SK-N-SH (cell line): ENCODE data around the gene ASAP3. TPM values are rescaled to one million over a fixed set of nuclear protein-coding genes. Genes with fewer than 3 reads are reported as not detected.

Experiments
- CTCF ChIA-PET: fragments of 300-600, 350-600 bp; formaldehyde crosslinking; extraction: SDS; loops from one replicate; lab custom pipeline; 2021; lab: Yijun Ruan, JAX
- POLR2A ChIA-PET: fragments of 350-600 bp; sonication (Branson Sonifier 250); formaldehyde crosslinking; extraction: SDS; loops from one replicate; lab custom pipeline; 2020; ENCODE audit warnings: antibody characterized with exemption, inconsistent platforms; lab: Yijun Ruan, JAX
- DNase-seq: peaks from one replicate; pipeline ENCODE4 v3.0.0; 2012
- H2AFZ ChIP-seq: fragments of 200-600 bp; sonication (generic); 2 replicates; pipeline ENCODE4 v1.8.1; 2016; ENCODE audit warnings: antibody characterized with exemption, mild to moderate bottlenecking, low read depth
- H3F3A ChIP-seq: fragments of 200-600 bp; sonication (generic); replicated peaks from 2 replicates; pipeline ENCODE3; 2016; ENCODE audit warnings: antibody characterized with exemption, mild to moderate bottlenecking; ENCODE audit not compliant: insufficient read depth
- H3K27ac ChIP-seq, 2 experiments: fragments of 200-500 bp in 1 of 2; fragments of 200-600 bp in 1 of 2; sonication (Bioruptor generic) in 1 of 2; sonication (generic), shearing (Covaris generic) in 1 of 2; 2 replicates each; pipeline versions ENCODE4 v1.5.1 to v1.6.1; 2014 to 2016; ENCODE audit warnings: low read depth in 2 of 2, inconsistent platforms in 1 of 2, low read length in 1 of 2, mild to moderate bottlenecking in 1 of 2, mixed read lengths in 1 of 2
- H3K27me3 ChIP-seq: fragments of 200-600 bp; sonication (generic), shearing (Covaris generic); 2 replicates; pipeline ENCODE4 v1.6.1; 2016; ENCODE audit warnings: mixed run types; ENCODE audit not compliant: insufficient read depth
- H3K36me3 ChIP-seq, 2 experiments: fragments of 200-500 bp in 1 of 2; fragments of 200-600 bp in 1 of 2; sonication (Bioruptor generic) in 1 of 2; sonication (generic) in 1 of 2; replicated peaks in 1 of 2; 2 replicates each; pipeline versions ENCODE3 to v1.5.1; 2014 to 2016; ENCODE audit warnings: low read length in 1 of 2, mild to moderate bottlenecking in 1 of 2; ENCODE audit not compliant: insufficient read depth in 2 of 2, control insufficient read depth in 1 of 2
- H3K4me1 ChIP-seq, 2 experiments: fragments of 200-500 bp in 1 of 2; fragments of 200-600 bp in 1 of 2; sonication (Bioruptor generic) in 1 of 2; sonication (generic), shearing (Covaris generic) in 1 of 2; 2 replicates each; pipeline versions ENCODE4 v1.5.1 to v1.6.1; 2014 to 2016; ENCODE audit warnings: low read depth in 1 of 2, low read length in 1 of 2, mixed run types in 1 of 2; ENCODE audit not compliant: insufficient read depth in 2 of 2, control insufficient read depth in 1 of 2
- H3K4me2 ChIP-seq: fragments of 200-600 bp; sonication (generic), shearing (Covaris generic); 2 replicates; pipeline ENCODE4 v1.6.1; 2017; ENCODE audit warnings: mixed run types
- H3K4me3 ChIP-seq, 2 experiments: fragments of 200-500 bp in 1 of 2; fragments of 200-600 bp in 1 of 2; sonication (Bioruptor generic) in 1 of 2; sonication (generic), shearing (Covaris generic) in 1 of 2; 2 replicates each; pipeline versions ENCODE4 v1.5.1 to v1.8.1; 2014 to 2016; ENCODE audit warnings: low read depth in 2 of 2, inconsistent platforms in 1 of 2, low read length in 1 of 2, mild to moderate bottlenecking in 1 of 2, mixed read lengths in 1 of 2, moderate library complexity in 1 of 2
- H3K79me2 ChIP-seq: fragments of 200-600 bp; sonication (generic); 2 replicates; pipeline ENCODE4 v1.8.1; 2017; ENCODE audit warnings: mild to moderate bottlenecking; ENCODE audit not compliant: insufficient read depth
- H3K9ac ChIP-seq: fragments of 200-600 bp; sonication (generic); 2 replicates; pipeline ENCODE4 v1.6.1; 2017; ENCODE audit warnings: mixed run types
- H3K9me2 ChIP-seq: fragments of 200-600 bp; sonication (generic); 2 replicates; pipeline ENCODE4 v1.6.1; 2017; ENCODE audit warnings: mixed run types
- H3K9me3 ChIP-seq: fragments of 200-600 bp; sonication (generic); 2 replicates; pipeline ENCODE4 v1.6.1; 2017; ENCODE audit warnings: mixed run types, mild to moderate bottlenecking, moderate library complexity
- H4K20me1 ChIP-seq: fragments of 200-600 bp; sonication (generic); 2 replicates; pipeline ENCODE4 v1.6.1; 2017; ENCODE audit warnings: mild to moderate bottlenecking, mixed run types; ENCODE audit not compliant: insufficient read depth
- EP300 ChIP-seq, 2 experiments: IDR thresholded peaks; 2 replicates each; pipeline versions ENCODE4 v1.4.0 to v1.6.1; 2012; ENCODE audit warnings: borderline replicate concordance in 1 of 2, low read depth in 1 of 2, low read length in 1 of 2
- EZH2phosphoT487 ChIP-seq: fragments of 200-600 bp; sonication (generic); IDR thresholded peaks from 2 replicates; pipeline ENCODE4 v1.6.1; 2017; ENCODE audit warnings: low read depth, mixed run types, mild to moderate bottlenecking, antibody characterized with exemption, moderate library complexity, borderline replicate concordance
- FOSL2 ChIP-seq: IDR thresholded peaks from 2 replicates; pipeline ENCODE4 v1.4.0; 2012; ENCODE audit warnings: low read depth, mild to moderate bottlenecking, moderate library complexity, borderline replicate concordance
- GABPA ChIP-seq: IDR thresholded peaks from 2 replicates; pipeline ENCODE4 v1.4.0; 2012; ENCODE audit warnings: low read depth, mild to moderate bottlenecking
- JUND ChIP-seq: IDR thresholded peaks from 2 replicates; pipeline ENCODE4 v1.4.0; 2012
- MXI1 ChIP-seq: IDR thresholded peaks from 2 replicates; pipeline ENCODE4 v1.6.1; 2012; ENCODE audit warnings: mild to moderate bottlenecking, low read depth, low read length, improper control_type of control experiment
- RAD21 ChIP-seq: IDR thresholded peaks from 2 replicates; pipeline ENCODE4 v1.6.1; 2012; ENCODE audit warnings: mild to moderate bottlenecking, low read length
- RFX5 ChIP-seq: IDR thresholded peaks from 2 replicates; pipeline ENCODE4 v1.6.1; 2012; ENCODE audit warnings: mild to moderate bottlenecking, improper control_type of control experiment, low read length
- RXRA ChIP-seq: IDR thresholded peaks from 2 replicates; pipeline ENCODE4 v1.4.0; 2012; ENCODE audit warnings: low read depth, mild to moderate bottlenecking, borderline replicate concordance
- SIN3A ChIP-seq: IDR thresholded peaks from 2 replicates; pipeline ENCODE4 v1.6.1; 2012; ENCODE audit warnings: low read depth, mild to moderate bottlenecking, low read length, moderate library complexity, borderline replicate concordance
- TAF1 ChIP-seq: IDR thresholded peaks from 2 replicates; pipeline ENCODE4 v1.6.1; 2012; ENCODE audit warnings: low read depth, mild to moderate bottlenecking, low read length, moderate library complexity, borderline replicate concordance
- TCF12 ChIP-seq: IDR thresholded peaks from 2 replicates; pipeline ENCODE4 v1.4.0; 2012
- WGBS: methylation state at CpG from one replicate; pipeline ENCODE4 v1.1.6; 2017; ENCODE audit warnings: low lambda C conversion rate; 5-methylcytosine and 5-hydroxymethylcytosine counted together
- polyA plus RNA-seq, 3 experiments: library from polyadenylated mRNA; depleted of rRNA; stranded (reverse); fragments of >200 nt; gene quantifications; 2 replicates each; pipeline ENCODE4 v1.2.3, GENCODE V29; 2012
- TF ChIP-seq, protein P1 (sequence below): fragments of 200-600 bp; sonication (generic); IDR thresholded peaks from 2 replicates; pipeline ENCODE4 v1.6.1; 2017; ENCODE audit warnings: antibody characterized with exemption, mild to moderate bottlenecking, moderate library complexity
- TF ChIP-seq, protein P2 (sequence below): IDR thresholded peaks from 2 replicates; pipeline ENCODE4 v1.4.0; 2012; ENCODE audit warnings: low read depth, borderline replicate concordance
- TF ChIP-seq, protein P3 (sequence below): fragments of 150-350 bp; IDR thresholded peaks from 2 replicates; pipeline ENCODE4 v1.6.1; 2017; ENCODE audit warnings: antibody characterized with exemption, low read length, low read depth, borderline replicate concordance
- TF ChIP-seq, protein P4 (sequence below): IDR thresholded peaks from 2 replicates; pipeline ENCODE4 v1.4.0; 2012; ENCODE audit warnings: low read depth

The ASAP3 gene
- polyA plus RNA-seq, 1 of the 3 experiments (the other 2 are of a cell fraction): 19.6 TPM

GRCh38 chr1:23446661-23447310 is 37.2 kb downstream of the ASAP3 start (continued):
- TF ChIP-seq, protein P1, sequence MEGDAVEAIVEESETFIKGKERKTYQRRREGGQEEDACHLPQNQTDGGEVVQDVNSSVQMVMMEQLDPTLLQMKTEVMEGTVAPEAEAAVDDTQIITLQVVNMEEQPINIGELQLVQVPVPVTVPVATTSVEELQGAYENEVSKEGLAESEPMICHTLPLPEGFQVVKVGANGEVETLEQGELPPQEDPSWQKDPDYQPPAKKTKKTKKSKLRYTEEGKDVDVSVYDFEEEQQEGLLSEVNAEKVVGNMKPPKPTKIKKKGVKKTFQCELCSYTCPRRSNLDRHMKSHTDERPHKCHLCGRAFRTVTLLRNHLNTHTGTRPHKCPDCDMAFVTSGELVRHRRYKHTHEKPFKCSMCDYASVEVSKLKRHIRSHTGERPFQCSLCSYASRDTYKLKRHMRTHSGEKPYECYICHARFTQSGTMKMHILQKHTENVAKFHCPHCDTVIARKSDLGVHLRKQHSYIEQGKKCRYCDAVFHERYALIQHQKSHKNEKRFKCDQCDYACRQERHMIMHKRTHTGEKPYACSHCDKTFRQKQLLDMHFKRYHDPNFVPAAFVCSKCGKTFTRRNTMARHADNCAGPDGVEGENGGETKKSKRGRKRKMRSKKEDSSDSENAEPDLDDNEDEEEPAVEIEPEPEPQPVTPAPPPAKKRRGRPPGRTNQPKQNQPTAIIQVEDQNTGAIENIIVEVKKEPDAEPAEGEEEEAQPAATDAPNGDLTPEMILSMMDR: no peak
- TF ChIP-seq SIN3A: no peak
- no peak for TF ChIP-seq RAD21

DNA sequence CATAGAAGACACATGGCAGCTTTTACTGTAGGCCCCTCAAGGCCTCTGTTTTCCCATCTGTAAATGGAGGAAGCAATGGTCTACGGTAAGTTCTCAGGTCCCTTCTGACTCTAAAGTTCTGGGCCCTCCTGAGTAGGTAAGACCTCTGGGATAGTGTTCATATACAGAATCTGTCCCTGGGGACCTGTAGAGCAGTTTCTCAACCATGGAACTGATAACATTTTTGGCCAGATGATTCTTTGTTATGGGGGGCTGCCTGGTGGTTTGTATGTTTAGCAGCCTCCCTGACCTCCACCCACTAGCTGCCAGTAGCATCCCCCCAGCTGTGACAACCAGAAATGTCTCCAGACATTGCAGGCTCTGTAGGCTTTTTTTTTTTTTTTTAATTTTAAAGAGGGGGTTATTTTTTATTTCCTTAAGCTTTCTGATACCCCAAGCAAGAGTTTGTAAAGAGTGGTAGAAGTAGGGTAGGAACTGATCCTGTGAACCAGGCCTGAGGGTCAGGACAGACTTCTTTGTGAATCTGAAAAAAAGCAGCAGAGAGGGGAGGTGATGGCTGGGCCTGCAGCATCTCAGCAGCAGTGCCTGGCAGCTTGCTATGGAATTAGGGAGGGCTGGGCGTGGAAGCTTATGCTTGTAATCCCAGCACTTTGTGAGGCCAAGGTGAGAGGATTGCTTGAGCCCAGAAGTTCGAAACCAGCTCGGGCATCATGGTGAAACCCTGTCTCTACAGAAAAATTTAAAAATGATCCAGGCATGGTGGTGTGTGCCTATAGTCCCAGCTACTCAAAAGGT is 39.2 kb downstream of the ASAP3 start:
- ChIA-PET POLR2A (no interaction called here), CTCF (interaction anchor here (1.1 kb wide), 1 partner anchor 95 kb away, joined by 5 read pairs; no protein-coding TSS in a partner anchor)
- H3K79me2 ChIP-seq: no peaks in the 10 kb centered on the region
- H3K27ac ChIP-seq: no peak overlapping the region
- H3F3A ChIP-seq: peaks cover 5% of the 10 kb centered on the region
- H3K9ac ChIP-seq: no peak overlapping the region
- no peaks in the 10 kb centered on the region for H4K20me1 ChIP-seq
- peaks cover 0 to 3% of the 10 kb centered on the region in 2 experiments; a peak in 1 of 4 replicates for H3K4me1 ChIP-seq
- no peak overlapping the region for H3K4me3 ChIP-seq
- DNase-seq: no peak
- WGBS: 98% methylated on average over 4 of the region's 4 CpGs
- H3K27me3 ChIP-seq: no peaks in the 10 kb centered on the region
- peaks cover 8 to 20% of the 10 kb centered on the region in 2 experiments for H3K36me3 ChIP-seq
- no peaks in the 10 kb centered on the region for H3K9me2 ChIP-seq
- H3K9me3 ChIP-seq: no peaks in the 10 kb centered on the region
- TF ChIP-seq JUND: no peak
- TF ChIP-seq RXRA: no peak
- no peak for TF ChIP-seq EP300 (IDR thresholded peaks at IDR 0.05; ENCODE audit: borderline replicate concordance in 1 of 2, low read depth in 1 of 2, low read length in 1 of 2)
- no peak for TF ChIP-seq FOSL2
- TF ChIP-seq TCF12: no peak
- no peak for TF ChIP-seq GABPA
- TF ChIP-seq, protein P2, sequence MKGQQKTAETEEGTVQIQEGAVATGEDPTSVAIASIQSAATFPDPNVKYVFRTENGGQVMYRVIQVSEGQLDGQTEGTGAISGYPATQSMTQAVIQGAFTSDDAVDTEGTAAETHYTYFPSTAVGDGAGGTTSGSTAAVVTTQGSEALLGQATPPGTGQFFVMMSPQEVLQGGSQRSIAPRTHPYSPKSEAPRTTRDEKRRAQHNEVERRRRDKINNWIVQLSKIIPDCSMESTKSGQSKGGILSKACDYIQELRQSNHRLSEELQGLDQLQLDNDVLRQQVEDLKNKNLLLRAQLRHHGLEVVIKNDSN: no peak
- TF ChIP-seq, protein P3, sequence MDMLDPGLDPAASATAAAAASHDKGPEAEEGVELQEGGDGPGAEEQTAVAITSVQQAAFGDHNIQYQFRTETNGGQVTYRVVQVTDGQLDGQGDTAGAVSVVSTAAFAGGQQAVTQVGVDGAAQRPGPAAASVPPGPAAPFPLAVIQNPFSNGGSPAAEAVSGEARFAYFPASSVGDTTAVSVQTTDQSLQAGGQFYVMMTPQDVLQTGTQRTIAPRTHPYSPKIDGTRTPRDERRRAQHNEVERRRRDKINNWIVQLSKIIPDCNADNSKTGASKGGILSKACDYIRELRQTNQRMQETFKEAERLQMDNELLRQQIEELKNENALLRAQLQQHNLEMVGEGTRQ: no peak
- TF ChIP-seq MXI1: no peak
- no peak for TF ChIP-seq EZH2phosphoT487
- TF ChIP-seq, protein P4, sequence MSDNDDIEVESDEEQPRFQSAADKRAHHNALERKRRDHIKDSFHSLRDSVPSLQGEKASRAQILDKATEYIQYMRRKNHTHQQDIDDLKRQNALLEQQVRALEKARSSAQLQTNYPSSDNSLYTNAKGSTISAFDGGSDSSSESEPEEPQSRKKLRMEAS: no peak
- TF ChIP-seq TAF1: no peak
- TF ChIP-seq, protein P1: no peak
- TF ChIP-seq RFX5: no peak
- H2AFZ ChIP-seq: no peak overlapping the region
- H3K4me2 ChIP-seq: no peak overlapping the region
